Stimulated activated CD4-positive, alpha-beta T cell treated with anti-CD3 and anti-CD28 coated beads, Interleukin-1b, Interleukin-23, amount 100 ng/mL, for 48 hours (primary cell): ENCODE data around the gene APOE.

ENCODE experiments used
- DNase-seq: peaks from one replicate; pipeline ENCODE4 v3.0.0-alpha.2; 2020

The APOE gene

DNA sequence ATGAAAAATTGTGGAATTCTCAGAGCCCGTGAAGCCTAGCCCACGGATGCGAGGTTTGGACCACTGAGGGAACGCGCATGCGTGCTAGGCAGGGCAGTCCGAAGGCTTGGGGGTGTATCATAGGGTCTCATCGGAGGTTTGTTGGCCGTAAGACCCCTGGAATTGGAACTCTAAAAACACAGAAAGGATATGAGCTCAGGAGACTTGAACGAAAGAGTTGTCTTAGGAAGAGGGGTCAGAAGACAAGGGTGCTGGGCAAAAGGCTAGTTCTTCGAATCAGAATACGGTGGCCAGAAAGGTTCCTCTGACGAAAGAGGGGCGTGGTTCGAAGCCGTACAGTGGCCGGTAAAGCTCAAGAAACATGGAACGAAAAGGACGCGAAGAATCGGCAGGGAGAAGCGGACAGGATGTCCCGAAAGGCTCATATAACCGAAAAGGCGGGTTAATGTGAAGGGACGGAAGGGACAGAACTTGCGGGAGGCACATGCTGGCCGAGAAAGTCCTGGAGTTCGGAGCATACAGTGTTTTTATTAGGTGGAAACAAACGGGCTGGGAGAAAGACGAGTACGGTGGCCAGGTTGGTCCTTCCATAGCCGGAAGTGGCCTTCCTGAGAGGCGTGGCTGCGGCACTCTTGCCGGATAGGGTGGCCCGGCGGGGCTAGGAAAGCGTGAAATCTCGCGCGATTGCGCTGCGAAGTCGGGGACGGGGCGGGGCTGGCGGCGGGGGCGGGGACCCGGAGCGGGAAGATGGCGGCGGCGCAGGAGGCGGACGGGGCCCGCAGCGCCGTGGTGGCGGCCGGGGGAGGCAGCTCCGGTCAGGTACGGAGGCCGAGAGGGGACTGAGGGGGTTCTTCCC is 49.3 kb downstream of the APOE start, which contains the start of gene CLPTM1:
Gene CLPTM1 (plus strand): TSS at position 732 of the 856 bp plus-strand sequence. CDS start 16 bp downstream, at position 748.
- DNase-seq, result peak; percentile 97

DNA sequence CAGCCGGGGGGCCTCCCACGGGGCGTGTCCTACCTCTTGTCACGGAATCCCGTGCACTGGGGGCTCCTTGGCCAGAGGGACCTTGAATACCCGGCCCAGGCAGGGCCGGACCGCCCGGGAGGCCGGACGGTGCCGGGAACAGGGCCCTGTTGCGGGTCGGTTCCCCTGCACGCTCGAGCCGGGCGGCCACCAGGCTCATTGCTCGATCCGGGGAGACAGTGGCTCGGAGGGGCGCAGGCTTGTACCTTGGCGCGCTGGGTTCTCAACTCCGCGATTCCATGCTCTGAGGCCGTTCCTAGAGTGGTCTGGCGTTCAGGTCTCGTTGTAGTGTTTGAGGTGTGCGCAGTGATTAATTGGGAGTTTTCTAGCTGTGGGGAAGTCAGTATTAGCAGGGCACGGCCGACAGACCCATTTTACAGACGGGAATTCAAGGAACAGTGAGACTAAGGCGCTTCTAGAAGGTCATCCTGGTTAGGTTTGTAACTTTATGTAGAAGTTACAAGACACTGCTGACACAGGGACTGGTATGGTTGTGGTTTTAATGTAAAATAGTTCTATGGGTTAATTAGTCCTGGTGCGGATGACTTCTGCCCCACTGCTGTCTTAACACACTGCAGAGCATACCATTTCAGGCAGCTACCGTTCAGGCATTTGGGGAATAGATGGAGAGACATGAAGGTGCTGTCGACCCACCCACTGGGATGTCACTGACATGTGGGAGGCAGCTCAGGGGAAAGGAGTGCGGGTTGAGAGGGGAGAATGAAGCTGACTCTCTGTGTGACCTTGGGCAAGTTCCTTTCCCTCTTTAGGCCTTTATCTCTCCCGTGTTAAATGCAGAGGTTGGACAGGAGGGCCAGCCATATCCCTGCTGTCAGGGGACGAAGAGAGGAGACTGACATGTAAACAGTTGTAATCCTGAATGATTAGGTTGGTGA is 50.2 kb downstream of the APOE start:
- no peak for DNase-seq

DNA sequence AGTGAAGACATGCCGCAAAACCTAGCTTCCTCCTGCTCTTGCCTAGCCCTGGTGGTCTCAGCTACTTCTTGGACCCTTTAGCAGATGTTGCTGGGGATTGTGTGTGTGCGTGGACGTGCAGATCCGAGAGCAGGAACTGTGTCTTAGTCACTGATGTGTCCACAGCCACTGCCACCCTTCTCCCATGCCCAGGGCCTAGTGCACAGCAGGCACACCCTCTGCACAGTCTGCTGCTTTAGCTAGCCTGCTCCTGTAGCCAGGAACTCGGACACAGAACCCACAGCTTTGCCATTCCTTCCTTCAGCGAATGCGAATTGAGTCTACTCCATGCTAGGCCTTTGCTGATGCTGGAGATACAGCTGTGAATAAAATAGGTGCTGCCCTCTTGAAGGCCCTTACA is 51.9 kb downstream of the APOE start:
- DNase-seq, result no peak

GRCh38 chr19:44958090-44958489 is 52.5 kb downstream of the APOE start:
- no peak for DNase-seq
